Tibial nerve (tissue), 3 donors: ENCODE data around the gene UBR4.

ENCODE experiments used
- POLR2A ChIP-seq, 2 donors: fragments of 450-650 bp; IDR thresholded peaks; one replicate each; pipeline ENCODE4 v1.6.1; 2017; ENCODE audit warnings: antibody characterized with exemption in 2 of 2, mild to moderate bottlenecking in 2 of 2, moderate library complexity in 2 of 2
- TF ChIP-seq, protein P1 (sequence below), 5 experiments: fragments of 200-600 bp in 3 of 5; fragments of 450-650 bp in 2 of 5; sonication (generic) in 3 of 5; IDR thresholded peaks; one replicate each; pipeline ENCODE4 v1.5.1; 2016 to 2019; ENCODE audit warnings: antibody characterized with exemption in 5 of 5, mild to moderate bottlenecking in 3 of 5, moderate library complexity in 2 of 5

DNA sequence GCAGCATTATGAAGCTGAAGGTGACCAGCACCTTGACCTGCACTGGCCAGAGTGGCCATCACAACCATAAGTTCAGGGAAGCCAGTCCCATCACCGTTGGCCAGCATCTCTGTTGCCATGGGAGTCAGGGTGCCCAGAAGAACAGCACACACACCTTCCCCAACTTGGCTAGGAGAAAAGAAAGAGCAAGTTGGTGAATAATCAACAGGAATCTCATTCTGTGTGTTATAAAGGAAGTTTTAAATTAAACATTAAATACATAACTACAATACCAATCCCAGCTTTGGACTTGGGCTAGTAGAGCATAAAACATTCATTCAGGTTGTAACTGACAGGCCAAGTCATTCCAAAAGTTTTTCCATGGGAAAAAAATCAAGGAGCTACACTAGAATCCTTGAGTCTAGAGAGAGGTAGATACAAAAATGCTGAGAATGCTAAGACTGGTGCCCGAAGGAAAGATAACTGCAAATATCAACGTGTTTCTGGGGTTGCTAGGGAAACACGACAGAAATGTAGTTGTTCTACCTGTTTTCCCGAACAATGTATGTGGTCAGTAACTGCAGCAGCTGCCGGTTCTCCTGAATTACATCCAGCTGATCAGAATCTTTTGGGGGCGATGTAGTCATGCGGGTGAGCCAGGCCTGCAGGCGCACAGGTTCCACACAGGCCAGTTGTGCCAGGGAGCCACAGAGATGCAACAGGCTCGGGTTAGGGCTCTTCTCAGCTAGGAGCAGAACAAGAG lies 45.6 kb downstream of the UBR4 start:
- TF ChIP-seq, protein P1, sequence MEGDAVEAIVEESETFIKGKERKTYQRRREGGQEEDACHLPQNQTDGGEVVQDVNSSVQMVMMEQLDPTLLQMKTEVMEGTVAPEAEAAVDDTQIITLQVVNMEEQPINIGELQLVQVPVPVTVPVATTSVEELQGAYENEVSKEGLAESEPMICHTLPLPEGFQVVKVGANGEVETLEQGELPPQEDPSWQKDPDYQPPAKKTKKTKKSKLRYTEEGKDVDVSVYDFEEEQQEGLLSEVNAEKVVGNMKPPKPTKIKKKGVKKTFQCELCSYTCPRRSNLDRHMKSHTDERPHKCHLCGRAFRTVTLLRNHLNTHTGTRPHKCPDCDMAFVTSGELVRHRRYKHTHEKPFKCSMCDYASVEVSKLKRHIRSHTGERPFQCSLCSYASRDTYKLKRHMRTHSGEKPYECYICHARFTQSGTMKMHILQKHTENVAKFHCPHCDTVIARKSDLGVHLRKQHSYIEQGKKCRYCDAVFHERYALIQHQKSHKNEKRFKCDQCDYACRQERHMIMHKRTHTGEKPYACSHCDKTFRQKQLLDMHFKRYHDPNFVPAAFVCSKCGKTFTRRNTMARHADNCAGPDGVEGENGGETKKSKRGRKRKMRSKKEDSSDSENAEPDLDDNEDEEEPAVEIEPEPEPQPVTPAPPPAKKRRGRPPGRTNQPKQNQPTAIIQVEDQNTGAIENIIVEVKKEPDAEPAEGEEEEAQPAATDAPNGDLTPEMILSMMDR (IDR thresholded peaks at IDR 0.05) = no peak
- no peak for TF ChIP-seq POLR2A (IDR thresholded peaks at IDR 0.05)
